Activated CD8-positive, alpha-beta T cell treated with anti-CD3 and anti-CD28 coated beads for 36 hours (primary cell): ENCODE measurements around the gene MAGIX. TPM values are rescaled to one million over a fixed set of nuclear protein-coding genes. Genes with fewer than 3 reads are reported as not detected.

ENCODE experiments used
- ATAC-seq: fragments of 200-7000 bp; cut with Tn5 transposase; one replicate; pipeline ENCODE4 v1.10.0; 2021; ENCODE audit warnings: mild to moderate bottlenecking, moderate library complexity
- CTCF ChIA-PET: fragments of 350-600 bp; sonication (Branson Sonifier 250); formaldehyde crosslinking; loops from one replicate; lab custom pipeline; 2021; ENCODE audit warnings: antibody characterized with exemption; lab: Charles Lee
- POLR2A ChIA-PET: fragments of 350-600 bp; sonication (Branson Sonifier 250); formaldehyde crosslinking; loops from one replicate; lab custom pipeline; 2021; ENCODE audit warnings: antibody characterized with exemption; lab: Charles Lee
- DNase-seq: peaks from one replicate; pipeline ENCODE4 v3.0.0-alpha.2; 2020
- H3K27ac Mint-ChIP-seq: one replicate; pipeline ENCODE4 v1.8.0; 2021; ENCODE audit warnings: mild to moderate bottlenecking, mixed read lengths
- H3K27me3 Mint-ChIP-seq: one replicate; pipeline ENCODE4 v1.8.0; 2021; ENCODE audit warnings: mixed read lengths
- H3K36me3 Mint-ChIP-seq: one replicate; pipeline ENCODE4 v1.8.0; 2021; ENCODE audit warnings: low read depth, mixed read lengths
- H3K4me1 Mint-ChIP-seq: one replicate; pipeline ENCODE4 v1.8.0; 2021; ENCODE audit warnings: low read depth, mixed read lengths
- H3K4me3 Mint-ChIP-seq: one replicate; pipeline ENCODE4 v1.8.0; 2021; ENCODE audit warnings: mild to moderate bottlenecking, moderate library complexity, mixed read lengths
- H3K9me3 Mint-ChIP-seq: one replicate; pipeline ENCODE4 v1.8.0; 2021; ENCODE audit warnings: mixed read lengths
- CTCF ChIP-seq: fragments of 200-600 bp; IDR thresholded peaks from one replicate; pipeline ENCODE4 v1.8.0; 2022; ENCODE audit warnings: antibody characterized with exemption, mild to moderate bottlenecking
- intact Hi-C: fragments of 100-400 bp; cut with micrococcal nuclease; formaldehyde crosslinking; loops from one replicate; pipeline ENCODE4 v1.10.0; 2022
- total RNA-seq, 2 experiments: library from RNA; stranded (reverse); gene quantifications; one replicate each; pipeline ENCODE4 v1.2.3, GENCODE V29; 2021

The MAGIX gene
- total RNA-seq, 2 experiments from 2014 or later, result 0.54 to 0.87 TPM

GRCh38 chrX:49204709-49205108 lies 42.2 kb downstream of the MAGIX start:
- ChIA-PET CTCF (no interaction called here), POLR2A (no interaction called here)
- DNase-seq (no peak), ATAC-seq (no peak)
- TF ChIP-seq CTCF, result no peak
- Mint-ChIP-seq H3K9me3 (no peaks in the 10 kb centered on the region), H3K4me1 (peaks cover 2% of the 10 kb centered on the region), H3K27ac (no peak overlapping the region), H3K36me3 (no peaks in the 10 kb centered on the region), H3K27me3 (no peaks in the 10 kb centered on the region), H3K4me3 (no peak overlapping the region)
- intact Hi-C loops, result no loop called here

- ATAC-seq (no peak), DNase-seq (no peak)
- Mint-ChIP-seq H3K4me1 (peaks cover 2% of the 10 kb centered on the region), H3K9me3 (no peaks in the 10 kb centered on the region), H3K4me3 (no peak overlapping the region), H3K36me3 (no peaks in the 10 kb centered on the region), H3K27ac (no peak overlapping the region), H3K27me3 (no peaks in the 10 kb centered on the region)
- POLR2A ChIA-PET, result no interaction called here
- CTCF ChIA-PET, result no interaction called here
- intact Hi-C loops, result no loop called here
- no peak for TF ChIP-seq CTCF
Measured at GRCh38 chrX:49205443-49205842, 42.9 kb downstream of the MAGIX start.

- ATAC-seq (no peak), DNase-seq (no peak)
- ChIA-PET POLR2A (no interaction called here), CTCF (no interaction called here)
- Mint-ChIP-seq H3K36me3 (no peaks in the 10 kb centered on the region), H3K4me3 (no peak overlapping the region), H3K27ac (no peak overlapping the region), H3K9me3 (no peaks in the 10 kb centered on the region), H3K4me1 (no peaks in the 10 kb centered on the region), H3K27me3 (no peaks in the 10 kb centered on the region)
- TF ChIP-seq CTCF, result no peak
- intact Hi-C loops, result no loop called here
Measured at GRCh38 chrX:49206543-49206942, 44.0 kb downstream of the MAGIX start.

GRCh38 chrX:49208399-49208798 lies 45.8 kb downstream of the MAGIX start:
- no peak overlapping the region for H3K27ac Mint-ChIP-seq
- POLR2A ChIA-PET, result no interaction called here

More at GRCh38 chrX:49208399-49208798, 45.8 kb downstream of the MAGIX start:
- Mint-ChIP-seq H3K4me3 (no peak overlapping the region), H3K36me3 (no peaks in the 10 kb centered on the region), H3K9me3 (no peaks in the 10 kb centered on the region), H3K4me1 (no peaks in the 10 kb centered on the region), H3K27me3 (no peaks in the 10 kb centered on the region)
- no peak for ATAC-seq
- no peak for TF ChIP-seq CTCF
- intact Hi-C loops, result no loop called here
- CTCF ChIA-PET, result no interaction called here
- no peak for DNase-seq
